K562 (cell line): ENCODE results near the gene CLASP2. TPM values are rescaled to one million over a fixed set of nuclear protein-coding genes. Genes with fewer than 3 reads are reported as not detected.

Experiments used
- ATAC-seq: fragments of 200-7000 bp; cut with Tn5 transposase; 3 replicates; pipeline ENCODE4 v1.9.1; 2020; ENCODE audit warnings: moderate library complexity
- BruUV-seq: library from RNA; stranded (reverse); fragments of 400-500 nt; replicated peaks from 2 replicates; lab custom pipeline; 2021; lab: Mats Ljungman, UMichigan
- CTCF ChIA-PET: fragments of 300-600 bp; formaldehyde crosslinking; extraction: SDS; loops from one replicate; lab custom pipeline; 2021; ENCODE audit warnings: low intra/inter-chr PET ratio; lab: Yijun Ruan, JAX
- POLR2A ChIA-PET: fragments of 300-600, 350-650 bp; sonication (Branson Sonifier 250); formaldehyde crosslinking; extraction: SDS; loops from one replicate; lab custom pipeline; 2021; ENCODE audit warnings: antibody characterized with exemption, inconsistent platforms; lab: Yijun Ruan, JAX
- DNase-seq, 4 experiments: peaks; one replicate each; pipeline versions ENCODE4 v3.0.0 to v3.0.0-alpha.2; 2011 to 2018; ENCODE audit warnings: low spot score in 3 of 4, mixed read lengths in 3 of 4; ENCODE audit errors: extremely low read depth in 1 of 4
- FAIRE-seq: peaks from 2 replicates; lab custom pipeline; 2011; peaks lifted over from hg19 to GRCh38; lab: Jason Lieb, UNC
- H2AFZ ChIP-seq: 2 replicates; pipeline ENCODE4 v1.6.0; 2011; ENCODE audit warnings: low read depth, low read length, control low read depth, inconsistent platforms
- H3K27ac ChIP-seq: fragments of 200-600 bp; 3 replicates; pipeline ENCODE4 v1.8.0; 2011; ENCODE audit warnings: low read depth, mild to moderate bottlenecking, control low read depth, inconsistent platforms, low read length, moderate library complexity, mixed read lengths; ENCODE audit errors: extremely low read depth
- H3K27me3 ChIP-seq, 2 experiments: fragments of 300-600 bp in 1 of 2; 2 replicates in 1 of 2; 3 replicates in 1 of 2; pipeline versions ENCODE4 v1.6.0 to v1.8.0; 2011; ENCODE audit warnings: inconsistent platforms in 2 of 2, low read length in 2 of 2, mild to moderate bottlenecking in 1 of 2, mixed read lengths in 1 of 2, moderate library complexity in 1 of 2; ENCODE audit not compliant: control insufficient read depth in 2 of 2, insufficient read depth in 2 of 2
- H3K36me3 ChIP-seq: fragments of 300-600 bp; 3 replicates; pipeline ENCODE4 v1.8.0; 2011; ENCODE audit warnings: mild to moderate bottlenecking, low read length, inconsistent platforms; ENCODE audit not compliant: control insufficient read depth, insufficient read depth
- H3K4me1 ChIP-seq, 2 experiments: fragments of 200-600 bp in 1 of 2; replicated peaks in 1 of 2; 2 replicates in 1 of 2; 3 replicates in 1 of 2; pipeline versions ENCODE4 v1.5.1 to v1.8.0; 2011; ENCODE audit warnings: inconsistent platforms in 2 of 2, low read length in 2 of 2, mild to moderate bottlenecking in 1 of 2, mixed read lengths in 1 of 2, moderate library complexity in 1 of 2; ENCODE audit not compliant: control insufficient read depth in 2 of 2, insufficient read depth in 2 of 2
- H3K4me2 ChIP-seq: 2 replicates; pipeline ENCODE4 v1.6.1; 2011; ENCODE audit warnings: low read length, control low read depth, inconsistent platforms, mixed read lengths; ENCODE audit not compliant: insufficient read depth
- H3K4me3 ChIP-seq: fragments of 200-600 bp; sonication (generic), shearing (Covaris generic); 2 replicates; pipeline ENCODE4 v1.5.1; 2016; ENCODE audit warnings: control low read depth, inconsistent platforms
- H3K79me2 ChIP-seq: fragments of 200-600 bp; 3 replicates; pipeline ENCODE4 v1.8.0; 2011; ENCODE audit warnings: low read length, inconsistent platforms; ENCODE audit not compliant: control insufficient read depth, insufficient read depth
- H3K9ac ChIP-seq, 2 experiments: 2 replicates each; pipeline versions ENCODE4 v1.6.0 to v1.6.1; 2011; ENCODE audit warnings: low read depth in 2 of 2, low read length in 2 of 2, control low read depth in 1 of 2, inconsistent platforms in 1 of 2, mild to moderate bottlenecking in 1 of 2, mixed read lengths in 1 of 2; ENCODE audit not compliant: insufficient read depth in 1 of 2
- H3K9me1 ChIP-seq: one replicate; pipeline ENCODE4 v1.6.0; 2011; ENCODE audit warnings: inconsistent platforms, mild to moderate bottlenecking, low read length, moderate library complexity; ENCODE audit not compliant: control insufficient read depth, insufficient read depth
- H3K9me3 ChIP-seq: replicated peaks from 2 replicates; pipeline ENCODE4 v1.5.1; 2011; ENCODE audit warnings: low read depth, low read length, inconsistent platforms; ENCODE audit not compliant: control insufficient read depth, insufficient read depth
- H4K20me1 ChIP-seq: replicated peaks from 2 replicates; pipeline ENCODE4 v1.6.1; 2011; ENCODE audit warnings: low read length, inconsistent platforms, mixed read lengths; ENCODE audit not compliant: control insufficient read depth, insufficient read depth
- CHCHD3 ChIP-seq: fragments of 250-450 bp; sonication (Bioruptor Pico); IDR thresholded peaks from 2 replicates; pipeline ENCODE4 v2.1.2; 2022; ENCODE audit warnings: mild to moderate bottlenecking
- FOXJ2 ChIP-seq: fragments of 200-800 bp; sonication (Bioruptor generic); IDR thresholded peaks from 2 replicates; pipeline ENCODE4 v1.6.1; 2016; ENCODE audit warnings: missing genetic modification characterization, missing compliant biosample characterization
- GTF2B ChIP-seq: IDR thresholded peaks from 2 replicates; pipeline ENCODE4 v1.6.1; 2011; ENCODE audit not compliant: insufficient read length; ENCODE audit errors: extremely low read depth
- HNRNPK ChIP-seq: fragments of 200-400 bp; formaldehyde crosslinking; IDR thresholded peaks from one replicate; pipeline ENCODE4 v1.6.1; 2018; ENCODE audit warnings: mild to moderate bottlenecking, low read depth, low read length; ENCODE audit not compliant: poor library complexity, severe bottlenecking
- PURB ChIP-seq: sonication (generic); formaldehyde crosslinking; IDR thresholded peaks from 2 replicates; pipeline ENCODE4 v1.9.0; 2021; ENCODE audit warnings: low read depth, mild to moderate bottlenecking, missing genetic modification reagents
- SMARCB1 ChIP-seq: IDR thresholded peaks from 2 replicates; pipeline ENCODE4 v1.6.1; 2011; ENCODE audit warnings: improper control_type of control experiment, low read depth; ENCODE audit not compliant: insufficient read length
- ZC3H11A ChIP-seq: IDR thresholded peaks from 2 replicates; pipeline ENCODE4 v1.6.1; 2012; ENCODE audit warnings: low read depth, low read length, improper control_type of control experiment
- ZNF253 ChIP-seq: fragments of 250-450 bp; sonication (Bioruptor Pico); conservative IDR thresholded peaks from 2 replicates; pipeline ENCODE4 v1.6.1; 2021; ENCODE audit warnings: mild to moderate bottlenecking
- ZNF695 ChIP-seq: fragments of 450-650 bp; formaldehyde crosslinking; IDR thresholded peaks from 2 replicates; pipeline ENCODE4 v1.4.0; 2020; ENCODE audit warnings: mild to moderate bottlenecking, moderate library complexity
- ZNF76 ChIP-seq: fragments of 250-450 bp; sonication (Bioruptor Pico); IDR thresholded peaks from 2 replicates; pipeline ENCODE4 v1.4.0; 2020; ENCODE audit warnings: mild to moderate bottlenecking, moderate library complexity, borderline replicate concordance
- WGBS: fragments of 100-300 bp; shearing (Covaris generic); methylation state at CpG from one replicate; pipeline ENCODE4 v1.1.6; 2016; ENCODE audit warnings: low coverage, mixed read lengths; ENCODE audit not compliant: insufficient coverage; ENCODE audit errors: missing lambda C conversion rate; 5-methylcytosine and 5-hydroxymethylcytosine counted together
- in situ Hi-C: fragments of 300-500 bp; cut with MboI; formaldehyde crosslinking; loops from 4 replicates; pipeline ENCODE4 v1.15.0; 2018; ENCODE audit warnings: inconsistent platforms, mixed read lengths
- intact Hi-C: fragments of 100-400 bp; cut with micrococcal nuclease; formaldehyde crosslinking; loops from 2 replicates; pipeline ENCODE4 v1.14.2; 2022
- polyA plus RNA-seq, 8 experiments: library from polyadenylated mRNA; depleted of rRNA in 4 of 8; stranded (reverse) in 5 of 8; unstranded in 3 of 8; fragments of >200 nt; fragmentation: Nextera tagmentation in 2 of 8; fragmentation: Illumina TruSeq in 1 of 8; extraction: Ambion mirVana in 2 of 8; extraction: Trizol in 1 of 8; gene quantifications; 2 replicates each; pipeline versions ENCODE4 v1.2.1 to v1.2.3, GENCODE V29; 2011 to 2014; ENCODE audit warnings: inconsistent platforms in 1 of 8, missing spikeins in 1 of 8
- total RNA-seq, 7 experiments: library from RNA; depleted of rRNA in 6 of 7; stranded (reverse); fragments of >200 nt in 6 of 7; fragmentation: Illumina TruSeq in 2 of 7; extraction: Trizol in 2 of 7; gene quantifications; 2 replicates each; pipeline versions ENCODE4 v1.2.1 to v1.2.3, GENCODE V29; 2011 to 2021; ENCODE audit warnings: low replicate concordance in 1 of 7
- TF ChIP-seq, protein P1 (sequence below): fragments of 250-450 bp; sonication (Bioruptor Pico); IDR thresholded peaks from 2 replicates; pipeline ENCODE4 v1.5.0; 2021
- TF ChIP-seq, protein P2 (sequence below), 2 experiments: fragments of 200-800 bp in 1 of 2; sonication (Bioruptor generic) in 1 of 2; sonication (generic) in 1 of 2; formaldehyde crosslinking in 1 of 2; IDR thresholded peaks in 1 of 2; conservative IDR thresholded peaks in 1 of 2; 2 replicates each; pipeline versions ENCODE4 v1.5.0 to v1.6.1; 2016 to 2020; ENCODE audit warnings: missing compliant biosample characterization in 1 of 2, missing genetic modification characterization in 1 of 2, missing genetic modification reagents in 1 of 2

Gene CLASP2
- total and polyA plus RNA-seq, 9 of the 15 experiments (the other 6 are each of a cell fraction or from before 2014, with no cell fraction given), result 13.5 to 107 (median 71.8) TPM

GRCh38 chr3:33557279-33557678 is 160.8 kb downstream of the CLASP2 start:
- no peak for FAIRE-seq
- no TSS peak for BruUV-seq
- no peak overlapping the region for H3K9ac ChIP-seq
- peaks cover 30% of the 10 kb centered on the region; the same call in 2 of the 3 replicates for H3K36me3 ChIP-seq
- no peak overlapping the region for H3K4me3 ChIP-seq
- no peaks in the 10 kb centered on the region for H4K20me1 ChIP-seq
- H2AFZ ChIP-seq, result no peak overlapping the region
- H3K9me1 ChIP-seq, result no peaks in the 10 kb centered on the region
- CTCF ChIA-PET, result no interaction called here
- WGBS, result 95% methylated on average over 1 of the region's 1 CpG
- H3K27ac ChIP-seq, result no peak overlapping the region
- no peaks in the 10 kb centered on the region for H3K9me3 ChIP-seq
- H3K4me1 ChIP-seq, result no peaks in the 10 kb centered on the region
- TF ChIP-seq CHCHD3 (no peak), PURB (CRISPR knock-in tag) (no peak), ZNF695 (no peak), HNRNPK (no peak), ZC3H11A (no peak), GTF2B (no peak), SMARCB1 (no peak), FOXJ2 (tag) (no peak), ZNF253 (no peak), ZNF76 (CRISPR knock-in tag) (no peak)
- TF ChIP-seq, protein P1, sequence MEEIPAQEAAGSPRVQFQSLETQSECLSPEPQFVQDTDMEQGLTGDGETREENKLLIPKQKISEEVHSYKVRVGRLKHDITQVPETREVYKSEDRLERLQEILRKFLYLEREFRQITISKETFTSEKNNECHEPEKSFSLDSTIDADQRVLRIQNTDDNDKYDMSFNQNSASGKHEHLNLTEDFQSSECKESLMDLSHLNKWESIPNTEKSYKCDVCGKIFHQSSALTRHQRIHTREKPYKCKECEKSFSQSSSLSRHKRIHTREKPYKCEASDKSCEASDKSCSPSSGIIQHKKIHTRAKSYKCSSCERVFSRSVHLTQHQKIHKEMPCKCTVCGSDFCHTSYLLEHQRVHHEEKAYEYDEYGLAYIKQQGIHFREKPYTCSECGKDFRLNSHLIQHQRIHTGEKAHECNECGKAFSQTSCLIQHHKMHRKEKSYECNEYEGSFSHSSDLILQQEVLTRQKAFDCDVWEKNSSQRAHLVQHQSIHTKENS (CRISPR knock-in tag), result no peak
- TF ChIP-seq, protein P2, sequence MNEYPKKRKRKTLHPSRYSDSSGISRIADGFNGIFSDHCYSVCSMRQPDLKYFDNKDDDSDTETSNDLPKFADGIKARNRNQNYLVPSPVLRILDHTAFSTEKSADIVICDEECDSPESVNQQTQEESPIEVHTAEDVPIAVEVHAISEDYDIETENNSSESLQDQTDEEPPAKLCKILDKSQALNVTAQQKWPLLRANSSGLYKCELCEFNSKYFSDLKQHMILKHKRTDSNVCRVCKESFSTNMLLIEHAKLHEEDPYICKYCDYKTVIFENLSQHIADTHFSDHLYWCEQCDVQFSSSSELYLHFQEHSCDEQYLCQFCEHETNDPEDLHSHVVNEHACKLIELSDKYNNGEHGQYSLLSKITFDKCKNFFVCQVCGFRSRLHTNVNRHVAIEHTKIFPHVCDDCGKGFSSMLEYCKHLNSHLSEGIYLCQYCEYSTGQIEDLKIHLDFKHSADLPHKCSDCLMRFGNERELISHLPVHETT (CRISPR knock-in tag; conservative IDR thresholded peaks at IDR 0.05 in 1 of 2, IDR thresholded peaks at IDR 0.05 in 1 of 2), result no peak
- no peaks in the 10 kb centered on the region for H3K79me2 ChIP-seq
- H3K4me2 ChIP-seq, result no peak overlapping the region
- in situ Hi-C loops (no loop called here), intact Hi-C loops (no loop called here)
- no peak for DNase-seq
- no peak for ATAC-seq
- POLR2A ChIA-PET, result interaction anchor here (0.6 to 1.1 kb wide), 3 partner anchors 8 to 14 kb away, joined by 3 to 6 read pairs (median 3); no protein-coding TSS in a partner anchor
- H3K27me3 ChIP-seq, result no peaks in the 10 kb centered on the region
